Chondrocyte (in vitro differentiated cells): ENCODE results near the gene LZIC. TPM values are rescaled to one million over a fixed set of nuclear protein-coding genes. Genes with fewer than 3 reads are reported as not detected.
A peak's percentile ranks its signal among the peaks of the same experiment; 100 is the strongest.

Experiments
- DNase-seq: peaks from one replicate; pipeline ENCODE4 v3.0.0; 2021; ENCODE audit warnings: mixed read lengths, low spot score
- H3K27ac Mint-ChIP-seq: one replicate; pipeline ENCODE4 v1.8.0; 2021; ENCODE audit warnings: mild to moderate bottlenecking, moderate library complexity, mixed read lengths; ENCODE audit not compliant: unreplicated experiment
- H3K27me3 Mint-ChIP-seq: 2 replicates; pipeline ENCODE4 v1.8.0; 2021; ENCODE audit warnings: low read depth, mixed read lengths
- H3K36me3 Mint-ChIP-seq: 2 replicates; pipeline ENCODE4 v1.8.0; 2021; ENCODE audit warnings: low read depth, mixed read lengths
- H3K4me1 Mint-ChIP-seq: 2 replicates; pipeline ENCODE4 v1.8.0; 2021; ENCODE audit warnings: low read depth, mild to moderate bottlenecking, mixed read lengths
- H3K4me3 Mint-ChIP-seq: one replicate; pipeline ENCODE4 v1.8.0; 2021; ENCODE audit warnings: mild to moderate bottlenecking, moderate library complexity, mixed read lengths; ENCODE audit not compliant: unreplicated experiment
- H3K9me3 Mint-ChIP-seq: 2 replicates; pipeline ENCODE4 v1.8.0; 2021; ENCODE audit warnings: low read depth, mixed read lengths
- CTCF ChIP-seq: fragments of 200-600 bp; sonication (generic); IDR thresholded peaks from 2 replicates; pipeline ENCODE4 v1.5.0; 2021; ENCODE audit warnings: antibody characterized with exemption, mild to moderate bottlenecking, moderate library complexity
- total RNA-seq: library from RNA; stranded (reverse); gene quantifications from 3 replicates; pipeline ENCODE4 v1.2.1, GENCODE V29; 2021

The LZIC gene
- total RNA-seq, 1 donor from 2014 or later = 28.4 TPM

GRCh38 chr1:9984253-9984652, 41.1 kb upstream of the LZIC start:
- DNase-seq = no peak

GRCh38 chr1:9960706-9961562, 17.7 kb upstream of the LZIC start:
- Mint-ChIP-seq H3K36me3 (no peaks in the 10 kb centered on the region), H3K4me3 (no peak overlapping the region), H3K27me3 (no peaks in the 10 kb centered on the region), H3K4me1 (peaks cover 11% of the 10 kb centered on the region), H3K27ac (no peak overlapping the region), H3K9me3 (no peaks in the 10 kb centered on the region)
- no peak for DNase-seq
- TF ChIP-seq CTCF = no peak

More at GRCh38 chr1:9984253-9984652, 41.1 kb upstream of the LZIC start:
- H3K9me3 Mint-ChIP-seq = no peaks in the 10 kb centered on the region
- no peak overlapping the region for H3K4me3 Mint-ChIP-seq
- H3K4me1 Mint-ChIP-seq = no peaks in the 10 kb centered on the region
- no peak for TF ChIP-seq CTCF
- H3K36me3 Mint-ChIP-seq = peaks cover 16% of the 10 kb centered on the region
- H3K27ac Mint-ChIP-seq = no peak overlapping the region
- H3K27me3 Mint-ChIP-seq = no peaks in the 10 kb centered on the region

- Mint-ChIP-seq H3K27ac (no peak overlapping the region), H3K27me3 (no peaks in the 10 kb centered on the region), H3K4me1 (peaks cover 11% of the 10 kb centered on the region), H3K36me3 (no peaks in the 10 kb centered on the region), H3K4me3 (no peak overlapping the region), H3K9me3 (no peaks in the 10 kb centered on the region)
- no peak for TF ChIP-seq CTCF
- DNase-seq = no peak
Observed at GRCh38 chr1:9960011-9960410, 16.8 kb upstream of the LZIC start.

GRCh38 chr1:9957726-9958125, 14.5 kb upstream of the LZIC start:
- H3K27ac Mint-ChIP-seq = no peak overlapping the region
- no peak for TF ChIP-seq CTCF
- peaks cover 11% of the 10 kb centered on the region for H3K4me1 Mint-ChIP-seq
- H3K9me3 Mint-ChIP-seq = no peaks in the 10 kb centered on the region
- H3K27me3 Mint-ChIP-seq = no peaks in the 10 kb centered on the region
- H3K36me3 Mint-ChIP-seq = no peaks in the 10 kb centered on the region
- peak; percentile 9 for DNase-seq
- H3K4me3 Mint-ChIP-seq = no peak overlapping the region

- peak overlapping the region; percentile 3 for H3K27ac Mint-ChIP-seq
- no peak for TF ChIP-seq CTCF
- no peak overlapping the region for H3K4me3 Mint-ChIP-seq
- peaks cover 26% of the 10 kb centered on the region for H3K4me1 Mint-ChIP-seq
- H3K27me3 Mint-ChIP-seq = no peaks in the 10 kb centered on the region
- H3K9me3 Mint-ChIP-seq = no peaks in the 10 kb centered on the region
- no peak for DNase-seq
- peaks cover 3% of the 10 kb centered on the region for H3K36me3 Mint-ChIP-seq
Observed at GRCh38 chr1:9946315-9946714, 3.1 kb upstream of the LZIC start.
